Progenitor cell of endocrine pancreas (in vitro differentiated cells): ENCODE measurements around the gene PFDN1. TPM values are rescaled to one million over a fixed set of nuclear protein-coding genes. Genes with fewer than 3 reads are reported as not detected.

Experiments
- DNase-seq: peaks from one replicate; pipeline ENCODE4 v3.0.0; 2021; ENCODE audit warnings: low spot score; ENCODE audit not compliant: unreplicated experiment
- H3K27ac Mint-ChIP-seq: 2 replicates; pipeline ENCODE4 v1.8.0; 2021; ENCODE audit warnings: mild to moderate bottlenecking, moderate library complexity, mixed read lengths
- H3K27me3 Mint-ChIP-seq: 2 replicates; pipeline ENCODE4 v1.8.0; 2021; ENCODE audit warnings: mixed read lengths
- H3K36me3 Mint-ChIP-seq: 2 replicates; pipeline ENCODE4 v1.8.0; 2022; ENCODE audit warnings: mixed read lengths; ENCODE audit not compliant: insufficient read depth
- H3K4me1 Mint-ChIP-seq: 2 replicates; pipeline ENCODE4 v1.8.0; 2021; ENCODE audit warnings: low read depth, mixed read lengths
- H3K4me3 Mint-ChIP-seq: 2 replicates; pipeline ENCODE4 v1.8.0; 2021; ENCODE audit warnings: low read depth, mild to moderate bottlenecking, moderate library complexity, mixed read lengths
- H3K9me3 Mint-ChIP-seq: 2 replicates; pipeline ENCODE4 v1.8.0; 2021; ENCODE audit warnings: low read depth, mixed read lengths
- total RNA-seq: library from RNA; stranded (reverse); gene quantifications from 2 replicates; pipeline ENCODE4 v1.2.1, GENCODE V29; 2021
- TF ChIP-seq, protein P1 (sequence below): fragments of 200-600 bp; sonication (generic); IDR thresholded peaks from one replicate; pipeline ENCODE4 v1.5.0; 2021; ENCODE audit warnings: antibody characterized with exemption, mild to moderate bottlenecking; ENCODE audit not compliant: unreplicated experiment

Gene PFDN1
- total RNA-seq, 1 donor from 2014 or later, result 65.1 TPM

DNA sequence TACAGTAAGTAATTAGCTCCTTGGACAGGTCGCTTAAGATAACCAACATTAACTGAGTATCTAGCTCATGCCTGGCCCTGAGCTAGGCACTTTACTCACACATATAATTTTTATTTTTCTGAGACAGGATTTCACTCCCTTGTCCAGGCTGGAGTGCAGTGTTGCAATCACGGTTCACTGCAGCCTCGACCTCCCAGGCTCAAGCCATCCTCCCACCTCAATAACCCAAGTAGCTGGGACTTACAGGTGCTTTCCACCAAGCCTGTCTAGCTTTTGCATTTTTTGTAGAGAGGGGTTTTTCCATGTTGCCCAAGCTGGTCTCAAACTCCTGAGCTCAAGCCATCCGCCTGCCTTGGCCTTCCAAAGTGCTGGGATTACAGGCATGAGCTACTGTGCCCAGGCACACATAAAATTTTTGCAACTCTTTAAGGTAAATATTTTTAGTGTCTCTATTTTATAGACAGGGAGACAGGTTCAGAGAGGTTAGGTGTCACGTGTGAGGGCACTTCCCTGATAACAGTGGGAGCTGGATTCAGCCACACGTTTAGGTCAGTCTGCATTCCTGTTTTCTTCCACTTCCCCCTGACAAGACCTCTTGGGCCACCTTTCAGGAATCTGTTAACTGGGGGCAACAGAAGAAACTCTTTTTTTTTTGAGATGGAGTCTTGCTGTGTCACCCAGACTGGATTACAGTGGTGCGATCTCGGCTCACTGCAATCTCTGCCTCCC is 25.3 kb upstream of the PFDN1 start:
- Mint-ChIP-seq H3K27ac (no peak overlapping the region), H3K4me3 (no peak overlapping the region), H3K4me1 (peaks cover 5% of the 10 kb centered on the region), H3K27me3 (peaks cover 6% of the 10 kb centered on the region), H3K36me3 (no peaks in the 10 kb centered on the region), H3K9me3 (no peaks in the 10 kb centered on the region)
- DNase-seq, result no peak
- TF ChIP-seq, protein P1, sequence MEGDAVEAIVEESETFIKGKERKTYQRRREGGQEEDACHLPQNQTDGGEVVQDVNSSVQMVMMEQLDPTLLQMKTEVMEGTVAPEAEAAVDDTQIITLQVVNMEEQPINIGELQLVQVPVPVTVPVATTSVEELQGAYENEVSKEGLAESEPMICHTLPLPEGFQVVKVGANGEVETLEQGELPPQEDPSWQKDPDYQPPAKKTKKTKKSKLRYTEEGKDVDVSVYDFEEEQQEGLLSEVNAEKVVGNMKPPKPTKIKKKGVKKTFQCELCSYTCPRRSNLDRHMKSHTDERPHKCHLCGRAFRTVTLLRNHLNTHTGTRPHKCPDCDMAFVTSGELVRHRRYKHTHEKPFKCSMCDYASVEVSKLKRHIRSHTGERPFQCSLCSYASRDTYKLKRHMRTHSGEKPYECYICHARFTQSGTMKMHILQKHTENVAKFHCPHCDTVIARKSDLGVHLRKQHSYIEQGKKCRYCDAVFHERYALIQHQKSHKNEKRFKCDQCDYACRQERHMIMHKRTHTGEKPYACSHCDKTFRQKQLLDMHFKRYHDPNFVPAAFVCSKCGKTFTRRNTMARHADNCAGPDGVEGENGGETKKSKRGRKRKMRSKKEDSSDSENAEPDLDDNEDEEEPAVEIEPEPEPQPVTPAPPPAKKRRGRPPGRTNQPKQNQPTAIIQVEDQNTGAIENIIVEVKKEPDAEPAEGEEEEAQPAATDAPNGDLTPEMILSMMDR, result no peak

DNA sequence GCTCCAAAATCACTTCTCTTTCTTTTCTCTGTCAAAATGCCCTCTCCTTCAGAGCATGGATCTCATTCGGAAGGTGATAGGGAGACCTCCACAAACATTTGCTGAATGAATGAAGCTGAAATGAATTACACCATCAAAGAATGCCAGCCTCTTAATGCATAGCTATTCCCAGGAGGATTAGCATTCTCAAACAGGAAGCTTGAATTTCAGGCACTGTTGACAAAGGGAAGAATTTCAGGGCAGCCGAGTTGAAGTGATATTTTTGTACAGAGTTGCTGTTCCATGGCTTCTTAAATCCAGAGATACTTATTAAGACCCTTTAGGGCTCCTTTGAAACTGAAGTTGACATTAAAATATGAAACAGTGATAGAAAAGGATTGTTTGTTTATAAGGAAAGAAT is 24.7 kb upstream of the PFDN1 start:
- Mint-ChIP-seq H3K27ac (no peak overlapping the region), H3K27me3 (peaks cover 6% of the 10 kb centered on the region), H3K4me3 (no peak overlapping the region), H3K4me1 (peaks cover 5% of the 10 kb centered on the region), H3K9me3 (no peaks in the 10 kb centered on the region), H3K36me3 (no peaks in the 10 kb centered on the region)
- TF ChIP-seq, protein P1, result no peak
- DNase-seq, result no peak

DNA sequence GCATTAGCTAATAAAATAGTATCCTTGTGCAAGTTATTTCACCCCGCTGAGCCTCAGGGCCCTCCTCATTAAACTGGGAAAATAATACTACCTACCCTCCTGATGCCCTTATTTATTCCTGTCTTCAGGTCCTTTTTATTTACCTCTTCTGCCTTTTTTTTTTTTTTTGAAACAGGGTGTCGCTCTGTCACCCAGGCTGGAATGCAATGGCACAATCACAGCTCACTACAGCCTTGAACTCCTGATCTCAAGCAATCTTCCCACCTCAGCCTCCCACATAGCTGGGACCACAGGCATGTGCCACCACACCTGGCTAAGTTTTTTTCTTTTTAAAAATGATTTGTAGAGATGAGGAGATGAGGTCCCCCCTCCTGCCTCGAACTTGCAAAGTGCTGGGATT is 22.6 kb upstream of the PFDN1 start:
- Mint-ChIP-seq H3K27me3 (peaks cover 6% of the 10 kb centered on the region), H3K4me1 (peaks cover 5% of the 10 kb centered on the region), H3K36me3 (no peaks in the 10 kb centered on the region), H3K9me3 (no peaks in the 10 kb centered on the region), H3K4me3 (no peak overlapping the region), H3K27ac (no peak overlapping the region)
- no peak for DNase-seq
- TF ChIP-seq, protein P1, result no peak

DNA sequence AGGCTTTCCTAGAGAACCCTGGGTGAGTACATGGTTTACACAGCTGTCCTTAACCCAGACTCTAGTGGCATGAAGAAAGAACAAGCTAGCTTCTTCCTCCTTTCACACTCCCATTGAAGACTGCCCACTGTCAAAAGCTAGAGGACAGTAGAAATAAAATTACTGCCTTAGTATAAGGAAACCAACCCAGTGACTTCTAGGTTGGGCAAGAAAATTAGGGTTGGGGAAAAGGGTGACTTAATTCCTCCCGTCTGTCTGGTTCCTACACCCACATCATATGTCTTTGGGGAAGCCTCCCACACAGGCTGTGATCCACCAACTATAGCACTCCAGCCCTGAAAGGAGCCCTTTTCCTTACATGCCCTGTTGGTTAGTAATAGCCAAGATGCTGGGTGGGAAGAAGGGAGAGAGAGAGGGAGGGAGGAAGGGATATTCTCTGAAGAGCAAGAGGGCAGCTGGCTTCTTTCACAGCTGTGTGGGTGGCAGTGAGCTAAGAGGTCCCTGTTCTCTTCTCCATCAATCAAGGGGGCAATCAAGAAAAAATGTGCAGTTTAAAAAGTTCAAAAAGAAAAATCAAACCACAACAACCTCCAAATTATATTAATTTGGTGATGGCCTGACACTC is 21.8 kb upstream of the PFDN1 start:
- H3K27me3 Mint-ChIP-seq, result peaks cover 6% of the 10 kb centered on the region
- TF ChIP-seq, protein P1, result no peak
- no peak overlapping the region for H3K4me3 Mint-ChIP-seq
- H3K27ac Mint-ChIP-seq, result no peak overlapping the region
- no peaks in the 10 kb centered on the region for H3K9me3 Mint-ChIP-seq
- peaks cover 5% of the 10 kb centered on the region for H3K4me1 Mint-ChIP-seq
- DNase-seq, result no peak
- H3K36me3 Mint-ChIP-seq, result no peaks in the 10 kb centered on the region

DNA sequence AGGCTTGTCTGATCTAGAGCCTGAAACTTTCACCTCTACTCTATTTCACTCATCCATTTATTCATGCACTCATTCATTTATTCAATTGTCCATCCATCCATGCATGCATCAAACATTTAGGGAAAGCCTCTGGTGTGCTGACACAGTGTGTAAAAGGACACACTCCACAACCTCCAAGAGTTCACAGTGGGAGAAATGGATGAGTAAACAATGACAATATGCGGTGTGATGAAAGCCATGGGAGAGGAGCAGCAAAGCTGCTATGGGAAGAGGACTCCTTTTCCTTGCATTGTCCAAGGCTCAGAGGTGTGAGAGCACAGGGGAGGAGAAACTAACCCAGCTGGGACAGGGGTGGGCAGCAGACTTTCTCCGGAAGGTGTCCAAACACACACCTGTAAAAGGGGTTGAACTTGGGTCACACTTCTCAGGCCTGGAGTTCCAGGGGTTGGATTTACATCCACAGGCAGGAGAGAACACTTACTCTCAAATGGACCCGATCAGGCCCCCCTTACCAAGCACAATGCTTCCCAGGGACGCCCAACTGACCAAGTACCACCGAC is 21.2 kb upstream of the PFDN1 start:
- Mint-ChIP-seq H3K36me3 (no peaks in the 10 kb centered on the region), H3K27ac (no peak overlapping the region), H3K9me3 (no peaks in the 10 kb centered on the region), H3K4me3 (no peak overlapping the region), H3K4me1 (peaks cover 5% of the 10 kb centered on the region), H3K27me3 (peaks cover 6% of the 10 kb centered on the region)
- TF ChIP-seq, protein P1, result no peak
- no peak for DNase-seq
